PC-9 (cell line): ENCODE data around the gene CASP8.

Source experiments
- CTCF ChIP-seq: fragments of 200-600 bp; sonication (generic); conservative IDR thresholded peaks from 2 replicates; pipeline ENCODE4 v1.6.1; 2017; ENCODE audit warnings: mixed run types, antibody characterized with exemption, mild to moderate bottlenecking, moderate library complexity
- EZH2 ChIP-seq: fragments of 200-600 bp; sonication (generic); IDR thresholded peaks from 2 replicates; pipeline ENCODE4 v1.8.0; 2017; ENCODE audit warnings: antibody characterized with exemption, low read depth

GRCh38 chr2:201232467-201232815 is 27.9 kb upstream of the CASP8 start:
- TF ChIP-seq CTCF (no peak), EZH2 (no peak)
